T-helper 1 cell (primary cell): Measurements from ENCODE around the gene CPNE1.
"Not testable (repeated sequence)": the region's sequence is repeated elsewhere in the genome, so short reads cannot be mapped to it uniquely, and the experiment has no call there.

Experiments
- DNase-seq, 5 donors: peaks; one replicate each; pipeline ENCODE4 v3.0.0-alpha.2; 2012 to 2020
- total RNA-seq, 4 donors: gene quantifications; one replicate each; lab custom pipeline; 2026; lab: John Stamatoyannopoulos, UW

The CPNE1 gene
- 58.4 to 105 (median 96.1) reads per million in 4 donors for total RNA-seq

GRCh38 chr20:35664466-35665206 is at the start of gene CPNE1, which contains the start of gene RBM12:
Gene CPNE1, minus strand, starts transcription at chr20:35664900. Its CDS starts 31,977 bp downstream, at chr20:35632923.
Gene RBM12, minus strand, starts transcription at chr20:35664900. Its CDS starts 9,578 bp downstream, at chr20:35655322.
- peak; percentile 85 to 92 (median 91) for DNase-seq

GRCh38 chr20:35714127-35714526 is 49.4 kb upstream of the CPNE1 start:
- DNase-seq: no peak

GRCh38 chr20:35713120-35713519 is 48.4 kb upstream of the CPNE1 start:
- DNase-seq: not testable (repeated sequence)

- DNase-seq: peak in 1 of 5 donors; percentile 56
Observed at GRCh38 chr20:35711588-35712209, 47.0 kb upstream of the CPNE1 start.

GRCh38 chr20:35710884-35711587 is 46.3 kb upstream of the CPNE1 start:
- DNase-seq: no peak

GRCh38 chr20:35710039-35710438 is 45.3 kb upstream of the CPNE1 start:
- no peak for DNase-seq

- no peak for DNase-seq
Observed at GRCh38 chr20:35709259-35709658, 44.6 kb upstream of the CPNE1 start.

GRCh38 chr20:35708502-35708901 is 43.8 kb upstream of the CPNE1 start:
- DNase-seq: no peak

- not testable (repeated sequence) for DNase-seq
Observed at GRCh38 chr20:35706591-35707529, 42.2 kb upstream of the CPNE1 start.

- not testable (repeated sequence) for DNase-seq
Observed at GRCh38 chr20:35705894-35706293, 41.2 kb upstream of the CPNE1 start.

- DNase-seq: no peak
Observed at GRCh38 chr20:35704514-35705261, 40.0 kb upstream of the CPNE1 start.

GRCh38 chr20:35702824-35703695 is 38.4 kb upstream of the CPNE1 start:
- no peak for DNase-seq

GRCh38 chr20:35702051-35702823 is 37.5 kb upstream of the CPNE1 start:
- DNase-seq: no peak

- DNase-seq: no peak
Observed at GRCh38 chr20:35700625-35701148, 36.0 kb upstream of the CPNE1 start.

- DNase-seq: no peak
Observed at GRCh38 chr20:35699957-35700624, 35.4 kb upstream of the CPNE1 start.

GRCh38 chr20:35699127-35699956 is 34.6 kb upstream of the CPNE1 start, which contains the start of the genes NFS1 and ROMO1:
Gene NFS1, minus strand, starts transcription at chr20:35699352. Its CDS starts 64 bp downstream, at chr20:35699288.
Gene ROMO1, plus strand, starts transcription at chr20:35699405. Its CDS starts 228 bp downstream, at chr20:35699633.
- peak; percentile 70 to 85 (median 84) for DNase-seq

- DNase-seq: no peak
Observed at GRCh38 chr20:35698298-35699126, 33.8 kb upstream of the CPNE1 start.
